Measurements from ENCODE around the gene FOXL1. TPM values are rescaled to one million over a fixed set of nuclear protein-coding genes. Genes with fewer than 3 reads are reported as not detected.

The FOXL1 gene
- total and polyA plus RNA-seq, 12 donors = 0.40 to 1.9 (median 0.84) TPM

- no peaks in the 10 kb centered on the region for H3K27me3 ChIP-seq
- peaks cover 0 to 91% (median 19%) of the 10 kb centered on the region in 9 donors for H3K36me3 ChIP-seq
- ATAC-seq (peak in 6 of 8 donors; percentile 62 to 88 (median 69)), DNase-seq (no peak)
- no peak for TF ChIP-seq CTCF (IDR thresholded peaks at IDR 0.05)
- peaks cover 0 to 8% (median 0%) of the 10 kb centered on the region in 9 donors for H3K4me1 ChIP-seq
- H3K27ac ChIP-seq = no peak overlapping the region
- 87 to 89% methylated on average over 18 of the region's 18 CpGs for WGBS, 2 donors
- no peak overlapping the region for H3K4me3 ChIP-seq
- no peaks in the 10 kb centered on the region for H3K9me3 ChIP-seq
- intact Hi-C loops (cut with DNase I) = no loop called here
Measured at GRCh38 chr16:86534779-86535615, 43.4 kb upstream of the FOXL1 start.

GRCh38 chr16:86536621-86537020, 41.7 kb upstream of the FOXL1 start:
- no peak for TF ChIP-seq CTCF (IDR thresholded peaks at IDR 0.05)
- H3K9me3 ChIP-seq = no peaks in the 10 kb centered on the region
- WGBS, 2 donors = 95 to 96% methylated on average over 17 of the region's 17 CpGs
- H3K4me1 ChIP-seq = no peaks in the 10 kb centered on the region
- no peak overlapping the region for H3K4me3 ChIP-seq
- H3K27me3 ChIP-seq = no peaks in the 10 kb centered on the region
- ATAC-seq (no peak), DNase-seq (no peak)
- peaks cover 0 to 100% (median 30%) of the 10 kb centered on the region in 9 donors for H3K36me3 ChIP-seq
- no peak overlapping the region for H3K27ac ChIP-seq
- intact Hi-C loops (cut with DNase I) = no loop called here

- no peak overlapping the region for H3K27ac ChIP-seq
- intact Hi-C loops (cut with DNase I) = no loop called here
- ATAC-seq (no peak), DNase-seq (no peak)
- no peaks in the 10 kb centered on the region for H3K9me3 ChIP-seq
- 95% methylated on average over 4 of the region's 4 CpGs for WGBS, 2 donors
- TF ChIP-seq CTCF (IDR thresholded peaks at IDR 0.05) = no peak
- H3K4me1 ChIP-seq = no peaks in the 10 kb centered on the region
- no peaks in the 10 kb centered on the region for H3K27me3 ChIP-seq
- peaks cover 0 to 100% (median 37%) of the 10 kb centered on the region in 9 donors for H3K36me3 ChIP-seq
- H3K4me3 ChIP-seq = no peak overlapping the region
Measured at GRCh38 chr16:86537486-86537885, 40.9 kb upstream of the FOXL1 start.

GRCh38 chr16:86538196-86538780, 40.1 kb upstream of the FOXL1 start:
- H3K27me3 ChIP-seq = no peaks in the 10 kb centered on the region
- no peak for TF ChIP-seq CTCF (IDR thresholded peaks at IDR 0.05)
- no peaks in the 10 kb centered on the region for H3K4me1 ChIP-seq
- H3K4me3 ChIP-seq = no peak overlapping the region
- intact Hi-C loops (cut with DNase I) = no loop called here
- WGBS, 2 donors = 93 to 95% methylated on average over 17 of the region's 17 CpGs
- ATAC-seq (no peak), DNase-seq (no peak)
- H3K9me3 ChIP-seq = no peaks in the 10 kb centered on the region
- H3K27ac ChIP-seq = no peak overlapping the region
- peaks cover 0 to 100% (median 37%) of the 10 kb centered on the region in 9 donors for H3K36me3 ChIP-seq

Data from heart right ventricle (tissue), 16 donors.